PC-9 (cell line): ENCODE results near the gene MYO3B. TPM values are rescaled to one million over a fixed set of nuclear protein-coding genes. Genes with fewer than 3 reads are reported as not detected.
"Not testable (repeated sequence)": the region's sequence is repeated elsewhere in the genome, so short reads cannot be mapped to it uniquely, and the experiment has no call there.

ENCODE experiments used
- BruUV-seq: library from RNA; stranded (reverse); fragments of 400-500 nt; replicated peaks from 2 replicates; lab custom pipeline; 2021; lab: Mats Ljungman, UMichigan
- CTCF ChIA-PET: fragments of 300-600 bp; sonication (Branson Sonifier 250); formaldehyde crosslinking; loops from one replicate; lab custom pipeline; 2022; ENCODE audit warnings: antibody characterized with exemption; lab: Charles Lee
- POLR2A ChIA-PET: fragments of 300-600 bp; sonication (Branson Sonifier 250); formaldehyde crosslinking; loops from one replicate; lab custom pipeline; 2022; ENCODE audit warnings: antibody characterized with exemption; ENCODE audit not compliant: unreplicated experiment; lab: Charles Lee
- DNase-seq, 2 experiments: peaks; one replicate each; pipeline versions ENCODE4 v3.0.0 to v3.0.0-alpha.2; 2015 to 2022; ENCODE audit warnings: mixed read lengths in 1 of 2
- H2AFZ ChIP-seq: fragments of 200-600 bp; sonication (generic); 2 replicates; pipeline ENCODE4 v1.8.1; 2017; ENCODE audit warnings: antibody characterized with exemption
- H3F3A ChIP-seq: fragments of 200-600 bp; sonication (generic); 2 replicates; pipeline ENCODE4 v1.8.1; 2017; ENCODE audit warnings: antibody characterized with exemption, mild to moderate bottlenecking, low read depth; ENCODE audit not compliant: insufficient read depth
- H3K27ac ChIP-seq: fragments of 200-600 bp; sonication (generic); 2 replicates; pipeline ENCODE4 v1.6.1; 2016; ENCODE audit warnings: mixed run types
- H3K27me3 ChIP-seq: fragments of 200-600 bp; sonication (generic); 2 replicates; pipeline ENCODE4 v1.6.1; 2016; ENCODE audit warnings: low read depth, mixed run types; ENCODE audit not compliant: insufficient read depth
- H3K36me3 ChIP-seq: fragments of 200-600 bp; sonication (generic); 2 replicates; pipeline ENCODE4 v1.6.1; 2016; ENCODE audit warnings: low read depth, mixed run types
- H3K4me1 ChIP-seq: fragments of 200-600 bp; sonication (generic); replicated peaks from 2 replicates; pipeline ENCODE4 v1.6.1; 2016; ENCODE audit warnings: mixed run types; ENCODE audit not compliant: insufficient read depth
- H3K4me2 ChIP-seq: fragments of 200-600 bp; sonication (generic); 2 replicates; pipeline ENCODE4 v1.6.1; 2017; ENCODE audit warnings: mixed run types
- H3K4me3 ChIP-seq: fragments of 200-600 bp; sonication (generic); 2 replicates; pipeline ENCODE4 v1.6.1; 2016; ENCODE audit warnings: mixed run types
- H3K79me2 ChIP-seq: fragments of 200-600 bp; sonication (generic); 2 replicates; pipeline ENCODE4 v1.6.1; 2017; ENCODE audit warnings: low read depth, mixed run types
- H3K9me2 ChIP-seq: fragments of 200-600 bp; sonication (generic); 2 replicates; pipeline ENCODE4 v1.8.1; 2017; ENCODE audit warnings: mild to moderate bottlenecking; ENCODE audit not compliant: insufficient read depth
- H3K9me3 ChIP-seq: fragments of 200-600 bp; sonication (generic); 2 replicates; pipeline ENCODE4 v1.8.1; 2016; ENCODE audit warnings: low read depth; ENCODE audit not compliant: insufficient read depth
- H4K20me1 ChIP-seq: fragments of 200-600 bp; sonication (generic); 2 replicates; pipeline ENCODE4 v1.8.1; 2017; ENCODE audit not compliant: insufficient read depth
- EZH2 ChIP-seq: fragments of 200-600 bp; sonication (generic); IDR thresholded peaks from 2 replicates; pipeline ENCODE4 v1.8.0; 2017; ENCODE audit warnings: antibody characterized with exemption, low read depth
- intact Hi-C: fragments of 100-400 bp; cut with micrococcal nuclease; formaldehyde crosslinking; loops from one replicate; pipeline ENCODE4 v1.10.0; 2022; ENCODE audit not compliant: unreplicated experiment
- total RNA-seq: library from RNA; stranded (reverse); gene quantifications from 2 replicates; pipeline ENCODE4 v1.2.3, GENCODE V29; 2021
- TF ChIP-seq, protein P1 (sequence below): fragments of 200-600 bp; sonication (generic); conservative IDR thresholded peaks from 2 replicates; pipeline ENCODE4 v1.6.1; 2017; ENCODE audit warnings: mixed run types, antibody characterized with exemption, mild to moderate bottlenecking, moderate library complexity

MYO3B gene
- total RNA-seq, 1 experiment from 2014 or later = 5.3 TPM

DNA sequence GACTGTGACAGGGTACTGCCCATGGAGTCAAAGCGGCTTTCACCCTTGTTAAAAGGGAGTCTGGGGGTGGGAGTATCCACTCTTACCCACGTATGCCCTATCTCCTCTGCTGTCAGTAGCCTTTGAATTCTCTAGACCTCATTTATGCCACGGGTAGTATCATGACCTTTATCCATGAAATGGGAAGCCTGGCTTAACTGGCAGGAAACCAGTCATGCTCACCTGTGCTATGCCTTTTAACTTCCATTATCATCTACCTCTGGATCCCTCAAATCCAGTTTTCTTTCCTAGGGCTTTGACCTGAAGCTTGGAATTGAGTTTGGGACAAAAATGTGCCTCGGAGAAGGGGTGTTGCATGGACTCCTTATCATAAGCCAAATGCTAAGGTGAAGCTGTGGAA is 30.0 kb downstream of the MYO3B start:
- Histone ChIP-seq H3K27ac (no peak overlapping the region), H3K4me3 (no peak overlapping the region), H3F3A (no peaks in the 10 kb centered on the region), H3K4me2 (no peak overlapping the region), H3K79me2 (no peaks in the 10 kb centered on the region), H3K9me2 (no peaks in the 10 kb centered on the region), H3K9me3 (peaks cover 7% of the 10 kb centered on the region), H3K4me1 (no peaks in the 10 kb centered on the region), H4K20me1 (no peaks in the 10 kb centered on the region), H3K36me3 (no peaks in the 10 kb centered on the region), H3K27me3 (no peaks in the 10 kb centered on the region), H2AFZ (no peak overlapping the region)
- intact Hi-C loops = no loop called here
- no peak for DNase-seq
- ChIA-PET POLR2A (no interaction called here), CTCF (no interaction called here)
- no TSS peak for BruUV-seq
- TF ChIP-seq, protein P1, sequence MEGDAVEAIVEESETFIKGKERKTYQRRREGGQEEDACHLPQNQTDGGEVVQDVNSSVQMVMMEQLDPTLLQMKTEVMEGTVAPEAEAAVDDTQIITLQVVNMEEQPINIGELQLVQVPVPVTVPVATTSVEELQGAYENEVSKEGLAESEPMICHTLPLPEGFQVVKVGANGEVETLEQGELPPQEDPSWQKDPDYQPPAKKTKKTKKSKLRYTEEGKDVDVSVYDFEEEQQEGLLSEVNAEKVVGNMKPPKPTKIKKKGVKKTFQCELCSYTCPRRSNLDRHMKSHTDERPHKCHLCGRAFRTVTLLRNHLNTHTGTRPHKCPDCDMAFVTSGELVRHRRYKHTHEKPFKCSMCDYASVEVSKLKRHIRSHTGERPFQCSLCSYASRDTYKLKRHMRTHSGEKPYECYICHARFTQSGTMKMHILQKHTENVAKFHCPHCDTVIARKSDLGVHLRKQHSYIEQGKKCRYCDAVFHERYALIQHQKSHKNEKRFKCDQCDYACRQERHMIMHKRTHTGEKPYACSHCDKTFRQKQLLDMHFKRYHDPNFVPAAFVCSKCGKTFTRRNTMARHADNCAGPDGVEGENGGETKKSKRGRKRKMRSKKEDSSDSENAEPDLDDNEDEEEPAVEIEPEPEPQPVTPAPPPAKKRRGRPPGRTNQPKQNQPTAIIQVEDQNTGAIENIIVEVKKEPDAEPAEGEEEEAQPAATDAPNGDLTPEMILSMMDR = no peak
- TF ChIP-seq EZH2 = no peak

DNA sequence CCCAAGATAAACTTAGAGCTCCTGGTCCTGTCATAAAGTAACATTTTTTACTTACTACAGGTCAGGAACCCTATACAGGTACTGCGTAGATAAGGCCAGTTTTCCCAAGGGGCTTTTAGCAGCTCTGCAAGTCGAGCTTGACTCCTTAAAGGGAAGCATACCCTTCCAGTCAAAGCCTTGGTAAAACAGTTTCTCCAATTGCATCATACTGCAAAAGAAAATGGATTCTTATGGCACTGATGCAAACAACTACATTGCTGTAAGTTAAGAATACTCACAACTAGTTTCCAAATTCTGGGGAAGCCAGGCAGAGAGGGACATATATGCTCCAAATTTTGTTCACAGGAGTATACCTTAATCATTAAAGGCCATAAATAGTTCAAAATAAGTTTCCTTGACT is 31.0 kb downstream of the MYO3B start:
- Histone ChIP-seq H3K4me3 (no peak overlapping the region), H3K9me2 (no peaks in the 10 kb centered on the region), H3K4me2 (no peak overlapping the region), H3K79me2 (no peaks in the 10 kb centered on the region), H3K27me3 (no peaks in the 10 kb centered on the region), H3K27ac (no peak overlapping the region), H3F3A (no peaks in the 10 kb centered on the region), H3K9me3 (peaks cover 7% of the 10 kb centered on the region), H3K4me1 (no peaks in the 10 kb centered on the region), H2AFZ (no peak overlapping the region), H4K20me1 (no peaks in the 10 kb centered on the region), H3K36me3 (no peaks in the 10 kb centered on the region)
- ChIA-PET CTCF (no interaction called here), POLR2A (no interaction called here)
- no peak for DNase-seq
- TF ChIP-seq EZH2 = no peak
- TF ChIP-seq, protein P1 = no peak
- no TSS peak for BruUV-seq
- intact Hi-C loops = no loop called here

DNA sequence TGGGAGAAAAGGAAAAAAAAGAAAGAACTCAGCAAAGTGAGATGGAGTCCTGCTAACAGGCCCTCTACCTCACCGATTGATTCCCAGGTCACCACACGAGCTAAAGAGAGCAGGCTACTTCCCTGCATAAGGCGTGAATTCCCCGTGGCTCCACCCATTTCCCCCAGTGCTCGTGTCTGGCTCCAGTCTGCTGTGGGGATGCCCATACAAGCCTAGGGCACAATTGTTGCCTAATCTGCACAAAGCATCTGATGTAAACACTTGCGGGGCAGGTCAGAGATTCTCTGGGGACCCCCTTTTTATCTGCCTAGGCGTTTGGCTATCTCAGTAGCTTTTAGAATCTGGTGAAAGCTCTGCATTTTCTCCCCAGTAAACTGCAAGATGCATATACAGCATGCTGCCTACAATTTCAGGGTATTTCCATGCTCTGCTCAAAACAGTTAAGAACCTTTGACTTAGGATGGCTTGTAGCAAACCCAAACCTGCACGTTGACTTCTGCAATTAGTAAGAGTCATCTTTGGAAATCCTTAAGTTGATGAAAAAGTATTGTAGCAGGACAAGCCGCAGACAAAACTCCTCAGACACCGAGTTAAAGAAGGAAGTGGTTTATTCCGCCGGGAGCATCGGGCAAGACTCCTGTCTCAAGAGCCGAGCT is 34.8 kb downstream of the MYO3B start:
- Histone ChIP-seq H3K27me3 (no peaks in the 10 kb centered on the region), H3F3A (no peaks in the 10 kb centered on the region), H3K4me3 (no peak overlapping the region), H4K20me1 (no peaks in the 10 kb centered on the region), H3K79me2 (no peaks in the 10 kb centered on the region), H3K9me2 (no peaks in the 10 kb centered on the region), H3K4me1 (no peaks in the 10 kb centered on the region), H3K36me3 (no peaks in the 10 kb centered on the region), H3K9me3 (peaks cover 2% of the 10 kb centered on the region), H3K27ac (no peak overlapping the region), H3K4me2 (no peak overlapping the region), H2AFZ (no peak overlapping the region)
- CTCF ChIA-PET = no interaction called here
- no peak for DNase-seq
- no peak for TF ChIP-seq EZH2
- TF ChIP-seq, protein P1 = no peak
- BruUV-seq = no TSS peak
- intact Hi-C loops = no loop called here
- POLR2A ChIA-PET = no interaction called here

DNA sequence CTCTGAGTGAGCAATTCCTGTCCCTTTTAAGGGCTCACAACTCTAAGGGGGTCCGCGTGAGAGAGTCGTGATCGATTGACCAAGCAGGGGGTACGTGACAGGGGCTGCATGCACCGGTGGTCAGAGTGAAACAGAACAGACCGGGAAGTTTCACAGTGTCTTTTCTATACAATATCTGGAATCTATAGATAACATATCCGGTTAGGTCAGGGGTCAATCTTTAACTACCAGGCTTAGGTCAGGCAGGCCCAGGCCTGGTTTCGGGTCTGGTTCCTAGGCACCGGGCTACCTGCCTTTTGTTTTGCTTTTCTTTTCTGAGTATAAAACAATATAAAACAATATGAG is 35.3 kb downstream of the MYO3B start:
- H3K79me2 ChIP-seq, H3K4me1 ChIP-seq, BruUV-seq, H3K9me3 ChIP-seq, H3K9me2 ChIP-seq, H3K4me3 ChIP-seq, intact Hi-C loops, H3F3A ChIP-seq, H2AFZ ChIP-seq, POLR2A ChIA-PET, H3K27me3 ChIP-seq, CTCF ChIA-PET, H3K36me3 ChIP-seq, H4K20me1 ChIP-seq, DNase-seq, H3K4me2 ChIP-seq, H3K27ac ChIP-seq: not testable (repeated sequence)
